ENCODE data around the gene IL36RN.

GRCh38 chr2:113060396-113060795 is 1.4 kb downstream of the IL36RN start:
- TF ChIP-seq CTCF (IDR thresholded peaks at IDR 0.05; ENCODE audit: low read depth, low read length) (no peak), EZH2phosphoT487 (IDR thresholded peaks at IDR 0.05; ENCODE audit: low read depth) (no peak)
